ENCODE measurements around the gene PARN.

PARN gene

DNA sequence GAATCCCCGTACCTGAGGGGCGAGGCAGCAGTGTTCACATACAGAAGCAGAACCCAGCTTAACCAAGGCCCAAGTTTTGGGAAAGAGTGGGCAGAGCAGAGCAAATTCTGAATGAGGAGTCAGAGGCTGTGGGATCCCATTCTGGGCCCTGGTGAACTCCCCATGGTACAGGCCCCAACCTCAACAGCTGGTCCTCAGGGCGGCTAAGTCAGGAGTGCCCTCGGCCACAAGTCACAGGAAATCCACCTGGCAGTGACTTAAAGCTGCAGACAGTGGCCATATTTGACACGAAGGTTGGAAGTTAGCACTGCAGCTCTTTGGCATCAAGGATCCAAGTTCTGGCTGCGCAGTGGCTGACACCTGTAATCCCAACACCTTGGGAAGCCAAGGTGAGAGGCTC, 237.1 kb downstream of the PARN start:
- DNase-seq = no peak

DNA sequence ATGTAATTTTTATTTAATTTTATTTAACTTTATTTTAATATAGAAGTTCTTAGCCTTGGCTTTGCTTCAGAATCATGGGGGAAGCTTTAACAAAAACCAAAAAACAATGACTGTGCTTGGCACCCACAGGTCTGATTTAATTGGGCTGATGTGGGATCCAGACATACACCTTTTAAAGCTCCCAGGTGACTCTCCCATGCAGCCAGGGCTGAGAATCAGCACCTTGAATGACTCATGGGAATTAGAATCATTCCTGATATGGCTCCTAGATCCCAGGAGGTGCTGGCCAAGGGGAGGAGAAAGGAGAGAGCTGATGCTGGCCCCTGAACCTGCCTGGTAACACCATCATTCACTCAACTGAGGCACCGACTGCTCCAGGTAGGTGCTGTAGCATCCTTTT, 240.7 kb downstream of the PARN start:
- no peak for DNase-seq

DNA sequence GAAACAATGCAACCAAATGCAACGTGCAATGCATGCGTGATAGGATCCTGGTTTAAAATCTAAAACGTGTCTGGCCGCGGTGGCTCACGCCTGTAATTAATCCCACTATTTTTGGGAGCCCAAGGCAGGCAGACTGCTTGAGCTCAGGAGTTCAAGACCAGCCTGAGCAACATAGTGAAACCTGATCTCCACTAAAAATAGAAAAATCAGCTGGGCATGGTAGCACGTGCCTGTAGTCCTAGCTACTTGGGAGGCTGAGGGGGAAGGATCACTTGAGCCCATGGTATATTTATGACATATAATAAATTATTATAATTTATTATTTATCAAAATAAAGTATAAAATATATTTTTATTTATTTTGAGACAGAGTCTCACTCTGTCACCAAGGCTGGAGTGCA, 241.8 kb downstream of the PARN start:
- DNase-seq = no peak

DNA sequence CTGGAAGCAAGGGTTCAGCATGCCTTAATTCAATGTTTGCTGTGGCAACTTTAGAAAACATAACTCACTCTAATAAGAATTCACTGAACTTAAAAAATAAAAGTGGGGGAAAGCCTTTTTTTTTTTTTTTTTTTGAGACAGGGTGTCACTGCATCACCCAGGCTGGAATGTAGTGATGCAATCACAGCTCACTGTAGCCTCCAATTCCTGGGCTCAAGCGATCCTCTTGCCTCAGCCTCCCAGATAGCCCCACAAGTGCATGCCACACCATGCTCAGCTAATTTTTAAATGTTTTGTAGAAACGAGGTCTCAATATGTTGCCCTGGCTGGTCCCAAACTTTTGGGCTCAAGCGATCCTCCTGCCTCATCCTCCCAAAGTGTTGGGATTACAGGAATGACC, 243.9 kb downstream of the PARN start:
- no peak for DNase-seq
